Fibroblast of lung (primary cell): ENCODE measurements around the gene RNF2.

ENCODE experiments used
- EZH2 ChIP-seq: IDR thresholded peaks from 2 replicates; pipeline ENCODE4 v1.5.1; 2012; ENCODE audit warnings: low read length, control low read depth, mild to moderate bottlenecking; ENCODE audit errors: missing control alignments
- TF ChIP-seq, protein P1 (sequence below), 2 donors: IDR thresholded peaks in 1 of 2; conservative IDR thresholded peaks in 1 of 2; 1 replicate in 1 of 2; 2 replicates in 1 of 2; pipeline ENCODE4 v1.5.1; 2011 to 2012; ENCODE audit warnings: low read length in 2 of 2, control low read depth in 1 of 2, inconsistent platforms in 1 of 2, low read depth in 1 of 2, mild to moderate bottlenecking in 1 of 2

DNA sequence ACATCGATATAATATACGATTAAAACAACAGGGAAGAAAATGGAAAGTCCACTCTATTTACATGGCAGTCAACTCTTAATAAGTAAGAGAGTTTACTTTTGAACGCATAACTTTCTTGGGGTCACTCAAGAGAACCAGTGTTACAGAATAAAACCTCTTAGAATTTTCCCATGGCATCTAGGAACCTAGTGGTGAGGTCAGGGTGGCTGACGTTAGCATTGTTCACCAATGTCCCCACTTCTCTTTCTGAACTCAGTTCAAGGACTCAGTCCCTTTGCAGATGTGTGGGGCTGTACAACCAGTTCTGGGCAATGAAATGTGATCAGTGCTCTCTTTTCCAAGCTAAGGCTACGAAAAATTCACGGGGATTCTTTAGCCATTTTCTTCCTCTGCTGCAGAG is 2.6 kb upstream of the RNF2 start:
- TF ChIP-seq, protein P1, sequence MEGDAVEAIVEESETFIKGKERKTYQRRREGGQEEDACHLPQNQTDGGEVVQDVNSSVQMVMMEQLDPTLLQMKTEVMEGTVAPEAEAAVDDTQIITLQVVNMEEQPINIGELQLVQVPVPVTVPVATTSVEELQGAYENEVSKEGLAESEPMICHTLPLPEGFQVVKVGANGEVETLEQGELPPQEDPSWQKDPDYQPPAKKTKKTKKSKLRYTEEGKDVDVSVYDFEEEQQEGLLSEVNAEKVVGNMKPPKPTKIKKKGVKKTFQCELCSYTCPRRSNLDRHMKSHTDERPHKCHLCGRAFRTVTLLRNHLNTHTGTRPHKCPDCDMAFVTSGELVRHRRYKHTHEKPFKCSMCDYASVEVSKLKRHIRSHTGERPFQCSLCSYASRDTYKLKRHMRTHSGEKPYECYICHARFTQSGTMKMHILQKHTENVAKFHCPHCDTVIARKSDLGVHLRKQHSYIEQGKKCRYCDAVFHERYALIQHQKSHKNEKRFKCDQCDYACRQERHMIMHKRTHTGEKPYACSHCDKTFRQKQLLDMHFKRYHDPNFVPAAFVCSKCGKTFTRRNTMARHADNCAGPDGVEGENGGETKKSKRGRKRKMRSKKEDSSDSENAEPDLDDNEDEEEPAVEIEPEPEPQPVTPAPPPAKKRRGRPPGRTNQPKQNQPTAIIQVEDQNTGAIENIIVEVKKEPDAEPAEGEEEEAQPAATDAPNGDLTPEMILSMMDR (conservative IDR thresholded peaks at IDR 0.05 in 1 of 2, IDR thresholded peaks at IDR 0.05 in 1 of 2; ENCODE audit: low read depth in 1 of 2, low read length in 2 of 2): no peak
- no peak for TF ChIP-seq EZH2
